Measurements from ENCODE around the gene BOLL. TPM values are rescaled to one million over a fixed set of nuclear protein-coding genes. Genes with fewer than 3 reads are reported as not detected.
A peak's percentile ranks its signal among the peaks of the same experiment; 100 is the strongest.

The BOLL gene
- total and polyA plus RNA-seq, 11 donors = 0.08 to 0.21 (median 0.12) TPM; not detected in 8

DNA sequence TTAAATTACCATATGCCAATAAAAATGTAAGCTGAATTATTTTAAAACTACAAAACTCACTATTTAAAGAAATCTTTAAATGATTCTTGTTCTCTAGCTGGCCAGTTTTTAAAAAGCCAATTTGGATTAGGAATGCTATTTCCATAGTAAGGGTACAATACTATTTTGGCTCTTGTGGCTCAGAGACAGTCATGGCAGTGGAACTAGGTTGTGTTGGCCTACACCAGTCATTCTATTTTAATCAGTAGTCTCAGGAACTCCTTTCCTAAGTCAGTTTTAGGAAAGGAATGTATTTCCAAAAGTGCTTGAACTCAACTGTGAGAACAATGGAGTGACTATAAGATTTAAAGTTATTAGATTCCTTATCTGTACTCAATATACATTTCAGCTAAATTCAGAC is 5.9 kb downstream of the BOLL start:
- no peak overlapping the region for H3K27ac ChIP-seq
- intact Hi-C loops (cut with DNase I) = loop anchor here (2.0 to 10.0 kb wide), 9 partner anchors 72 to 584 kb away; partner anchors contain the start of genes MARS2 (in 9 of the 10), HSPE1 (in 2 of the 10) and HSPD1 (in 1 of the 10)
- no peaks in the 10 kb centered on the region for H3K27me3 ChIP-seq
- no peak for TF ChIP-seq POLR2A (IDR thresholded peaks at IDR 0.05)
- TF ChIP-seq, protein P1, sequence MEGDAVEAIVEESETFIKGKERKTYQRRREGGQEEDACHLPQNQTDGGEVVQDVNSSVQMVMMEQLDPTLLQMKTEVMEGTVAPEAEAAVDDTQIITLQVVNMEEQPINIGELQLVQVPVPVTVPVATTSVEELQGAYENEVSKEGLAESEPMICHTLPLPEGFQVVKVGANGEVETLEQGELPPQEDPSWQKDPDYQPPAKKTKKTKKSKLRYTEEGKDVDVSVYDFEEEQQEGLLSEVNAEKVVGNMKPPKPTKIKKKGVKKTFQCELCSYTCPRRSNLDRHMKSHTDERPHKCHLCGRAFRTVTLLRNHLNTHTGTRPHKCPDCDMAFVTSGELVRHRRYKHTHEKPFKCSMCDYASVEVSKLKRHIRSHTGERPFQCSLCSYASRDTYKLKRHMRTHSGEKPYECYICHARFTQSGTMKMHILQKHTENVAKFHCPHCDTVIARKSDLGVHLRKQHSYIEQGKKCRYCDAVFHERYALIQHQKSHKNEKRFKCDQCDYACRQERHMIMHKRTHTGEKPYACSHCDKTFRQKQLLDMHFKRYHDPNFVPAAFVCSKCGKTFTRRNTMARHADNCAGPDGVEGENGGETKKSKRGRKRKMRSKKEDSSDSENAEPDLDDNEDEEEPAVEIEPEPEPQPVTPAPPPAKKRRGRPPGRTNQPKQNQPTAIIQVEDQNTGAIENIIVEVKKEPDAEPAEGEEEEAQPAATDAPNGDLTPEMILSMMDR (IDR thresholded peaks at IDR 0.05) = no peak
- DNase-seq (no peak), ATAC-seq (no peak)
- H3K4me1 ChIP-seq = no peaks in the 10 kb centered on the region
- H3K4me3 ChIP-seq = no peak overlapping the region
- H3K36me3 ChIP-seq = no peaks in the 10 kb centered on the region
- no peaks in the 10 kb centered on the region for H3K9me3 ChIP-seq

GRCh38 chr2:197777823-197778407 is 7.2 kb downstream of the BOLL start:
- Histone ChIP-seq H3K36me3 (no peaks in the 10 kb centered on the region), H3K27me3 (no peaks in the 10 kb centered on the region), H3K27ac (no peak overlapping the region), H3K4me1 (no peaks in the 10 kb centered on the region), H3K4me3 (no peak overlapping the region), H3K9me3 (no peaks in the 10 kb centered on the region)
- intact Hi-C loops (cut with DNase I) = loop anchor here (2.0 to 10.0 kb wide), 9 partner anchors 71 to 583 kb away; partner anchors contain the start of genes MARS2 (in 9 of the 10), HSPE1 (in 2 of the 10) and HSPD1 (in 1 of the 10)
- ATAC-seq = no peak
- 26 to 28% (median 26%) methylated on average over 4 of the region's 4 CpGs for WGBS, 4 donors
- TF ChIP-seq, protein P1 (IDR thresholded peaks at IDR 0.05) = peak; percentile 59 to 85 (median 74)
- TF ChIP-seq POLR2A (IDR thresholded peaks at IDR 0.05) = no peak
- no peak for DNase-seq

DNA sequence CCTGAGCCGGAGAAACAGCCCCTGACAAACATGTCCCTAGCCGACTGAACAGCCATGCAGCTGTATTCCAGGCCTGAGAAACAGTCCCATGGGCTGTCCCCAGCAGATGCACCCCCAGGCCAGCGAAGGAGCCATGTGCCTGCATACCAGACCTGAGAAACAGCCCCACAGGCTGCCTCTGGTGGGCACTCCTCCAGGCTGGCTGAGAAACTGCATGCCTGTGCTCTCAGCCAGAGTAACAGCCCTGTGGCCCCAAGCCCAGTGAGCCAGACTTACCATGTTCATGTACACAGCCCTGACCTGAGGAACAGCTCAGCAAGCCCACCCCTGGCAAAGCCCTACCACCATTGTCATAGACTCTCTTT is 24.8 kb downstream of the BOLL start:
- Histone ChIP-seq H3K4me1 (no peaks in the 10 kb centered on the region), H3K36me3 (no peaks in the 10 kb centered on the region), H3K27ac (no peak overlapping the region), H3K9me3 (peaks cover 0 to 20% (median 12%) of the 10 kb centered on the region in 12 donors), H3K27me3 (no peaks in the 10 kb centered on the region), H3K4me3 (no peak overlapping the region)
- peak in 4 of 5 donors; percentile 16 to 43 (median 22) for DNase-seq
- TF ChIP-seq POLR2A (IDR thresholded peaks at IDR 0.05) = no peak
- TF ChIP-seq, protein P1 (IDR thresholded peaks at IDR 0.05) = no peak
- ATAC-seq = peak in 2 of 4 donors; percentile 80 to 83
- WGBS, 4 donors = 71 to 91% (median 88%) methylated on average over 2 to 3 of the region's 3 CpGs
- intact Hi-C loops (cut with DNase I) = no loop called here

GRCh38 chr2:197759625-197760292 is 25.4 kb downstream of the BOLL start:
- intact Hi-C loops (cut with DNase I) = no loop called here
- H3K9me3 ChIP-seq = peaks cover 0 to 20% (median 12%) of the 10 kb centered on the region in 12 donors
- ATAC-seq (peak in 1 of 4 donors; percentile 22), DNase-seq (no peak)
- no peak overlapping the region for H3K27ac ChIP-seq
- no peaks in the 10 kb centered on the region for H3K4me1 ChIP-seq
- TF ChIP-seq, protein P1 (IDR thresholded peaks at IDR 0.05) = no peak
- no peak for TF ChIP-seq POLR2A (IDR thresholded peaks at IDR 0.05)
- WGBS, 4 donors = 61 to 78% (median 76%) methylated on average over 3 to 11 of the region's 11 CpGs
- no peaks in the 10 kb centered on the region for H3K27me3 ChIP-seq
- no peaks in the 10 kb centered on the region for H3K36me3 ChIP-seq
- no peak overlapping the region for H3K4me3 ChIP-seq

All from heart left ventricle (tissue), 16 donors.